ENCODE results near the gene RSBN1.

- no peak for TF ChIP-seq REST (IDR thresholded peaks at IDR 0.05; ENCODE audit: low read depth, low read length)
- TF ChIP-seq CTCF (IDR thresholded peaks at IDR 0.05): no peak
- TF ChIP-seq MXI1 (IDR thresholded peaks at IDR 0.05; ENCODE audit: low read depth, low read length): no peak
- no peak for TF ChIP-seq RAD21 (IDR thresholded peaks at IDR 0.05; ENCODE audit: low read length)
- no peak for TF ChIP-seq GABPA (IDR thresholded peaks at IDR 0.05; ENCODE audit: low read depth)
- no peak for TF ChIP-seq RXRA (IDR thresholded peaks at IDR 0.05; ENCODE audit: borderline replicate concordance, low read depth)
- TF ChIP-seq CHD2 (IDR thresholded peaks at IDR 0.05; ENCODE audit: low read length, partially characterized antibody): no peak
- TF ChIP-seq, protein P1, sequence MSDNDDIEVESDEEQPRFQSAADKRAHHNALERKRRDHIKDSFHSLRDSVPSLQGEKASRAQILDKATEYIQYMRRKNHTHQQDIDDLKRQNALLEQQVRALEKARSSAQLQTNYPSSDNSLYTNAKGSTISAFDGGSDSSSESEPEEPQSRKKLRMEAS (IDR thresholded peaks at IDR 0.05; ENCODE audit: low read depth): no peak
- TF ChIP-seq EZH2phosphoT487 (IDR thresholded peaks at IDR 0.05; ENCODE audit: borderline replicate concordance, low read depth): no peak
- no peak for TF ChIP-seq JUND (IDR thresholded peaks at IDR 0.05)
- TF ChIP-seq POLR2AphosphoS5 (IDR thresholded peaks at IDR 0.05; ENCODE audit: low read depth, low read length): no peak
- TF ChIP-seq FOXJ3 (CRISPR knock-in tag; IDR thresholded peaks at IDR 0.05): no peak
- no peak for TF ChIP-seq SMC3 (IDR thresholded peaks at IDR 0.05; ENCODE audit: low read depth, low read length)
These were observed 46.7 kb upstream of the RSBN1 start for GRCh38 chr1:113858982-113859381.
